Ramos (cell line): ENCODE measurements around the gene GPATCH2.
"Not testable (repeated sequence)": the region's sequence is repeated elsewhere in the genome, so short reads cannot be mapped to it uniquely, and the experiment has no call there.

Experiments used
- in situ Hi-C: fragments of 300-500 bp; cut with MboI; formaldehyde crosslinking; loops from one replicate; pipeline ENCODE4 v1.14.3; 2022; ENCODE audit warnings: low sequenced_read_pairs; ENCODE audit not compliant: unreplicated experiment

GPATCH2 gene

DNA sequence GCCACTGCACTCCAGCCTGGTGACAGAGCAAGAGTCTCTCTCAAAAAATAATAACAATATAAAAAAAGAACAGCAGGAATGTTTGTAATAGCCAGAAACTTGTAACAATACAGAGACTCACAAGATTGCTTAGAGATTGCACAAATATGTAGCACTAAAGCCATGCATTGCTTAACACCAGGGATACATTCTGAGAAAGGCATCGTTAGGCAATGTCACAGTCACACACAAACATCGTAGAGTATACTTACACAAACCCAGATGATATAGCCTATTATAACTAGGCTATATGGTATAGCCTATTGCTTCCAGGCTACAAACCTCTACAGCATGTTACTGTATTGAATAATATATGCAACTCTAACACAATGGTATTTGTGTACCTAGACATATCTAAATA, 45.3 kb downstream of the GPATCH2 start:
- in situ Hi-C loops, result no loop called here

DNA sequence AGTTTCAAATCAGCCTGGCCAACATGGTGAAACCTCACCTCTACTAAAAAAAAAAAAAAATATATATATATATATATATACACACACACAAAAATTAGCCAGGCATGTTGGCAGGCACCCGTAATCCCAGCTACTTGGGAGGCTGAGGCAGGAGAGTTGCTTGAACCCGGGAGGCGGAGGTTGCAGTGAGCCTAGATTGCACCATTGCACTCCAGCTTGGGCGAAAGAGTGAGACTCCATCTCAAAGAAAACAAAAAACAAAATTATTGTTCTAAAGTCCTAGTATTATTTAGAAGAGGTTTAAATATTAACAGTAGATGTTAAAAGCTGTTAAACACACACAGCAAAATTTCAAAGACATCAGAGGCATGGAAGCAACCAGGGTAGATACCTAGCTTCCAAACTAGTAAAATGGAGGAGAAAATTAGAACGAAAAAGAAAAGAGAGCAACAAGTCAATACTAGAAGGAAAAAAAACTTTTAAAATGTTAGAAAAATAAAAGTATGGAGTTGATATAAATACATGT, 46.5 kb downstream of the GPATCH2 start:
- in situ Hi-C loops, result not testable (repeated sequence)

DNA sequence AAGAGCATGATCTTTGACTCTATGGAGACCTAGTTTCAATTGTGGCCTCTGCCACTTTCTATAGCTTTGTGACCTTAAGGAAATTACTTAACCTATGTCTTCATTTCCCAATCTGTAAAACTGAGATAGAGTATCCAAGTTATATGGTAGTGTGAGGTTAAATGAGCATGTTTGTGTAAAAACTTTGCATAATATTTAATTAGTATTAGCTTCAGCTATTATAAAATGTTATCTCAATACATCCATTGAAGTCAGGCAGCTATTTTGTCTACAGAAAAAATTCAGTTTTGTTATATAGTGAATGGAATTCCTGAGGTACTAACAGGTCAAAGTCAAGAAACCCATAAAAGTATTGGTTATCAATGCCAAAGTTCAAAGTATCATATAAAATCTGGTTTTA, 53.6 kb downstream of the GPATCH2 start:
- in situ Hi-C loops, result no loop called here

DNA sequence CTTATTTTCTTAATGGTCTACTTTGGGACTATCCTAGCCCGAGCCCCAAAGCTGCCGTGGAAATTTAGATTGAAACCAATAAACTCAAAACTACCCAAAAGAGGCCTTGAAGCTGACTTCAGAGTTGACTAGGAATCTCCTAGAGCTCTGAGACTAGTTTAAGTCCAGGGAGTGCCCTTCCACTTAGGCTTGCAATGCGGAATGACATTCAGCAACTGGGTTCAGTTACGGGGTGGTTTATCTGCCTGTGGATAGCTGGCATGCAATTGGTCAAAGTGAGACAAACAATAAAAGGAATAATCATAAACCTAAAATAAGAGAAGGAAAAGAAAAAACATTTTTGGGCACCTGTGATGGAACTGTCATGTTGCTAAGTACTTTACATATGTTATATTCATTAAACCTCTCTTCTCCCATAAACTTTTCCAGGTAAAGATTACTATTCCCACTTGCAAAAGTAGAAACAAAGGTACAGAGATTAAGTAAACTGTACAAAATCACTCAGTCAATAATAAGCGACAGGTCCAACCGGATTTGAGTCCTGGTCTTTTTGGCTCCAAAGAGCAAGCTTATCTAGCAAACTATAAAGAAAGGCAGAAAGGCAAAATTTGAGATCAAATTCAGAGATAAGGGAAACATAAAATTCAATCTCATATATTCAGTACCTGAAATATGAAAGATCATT, 56.5 kb downstream of the GPATCH2 start:
- in situ Hi-C loops, result no loop called here

DNA sequence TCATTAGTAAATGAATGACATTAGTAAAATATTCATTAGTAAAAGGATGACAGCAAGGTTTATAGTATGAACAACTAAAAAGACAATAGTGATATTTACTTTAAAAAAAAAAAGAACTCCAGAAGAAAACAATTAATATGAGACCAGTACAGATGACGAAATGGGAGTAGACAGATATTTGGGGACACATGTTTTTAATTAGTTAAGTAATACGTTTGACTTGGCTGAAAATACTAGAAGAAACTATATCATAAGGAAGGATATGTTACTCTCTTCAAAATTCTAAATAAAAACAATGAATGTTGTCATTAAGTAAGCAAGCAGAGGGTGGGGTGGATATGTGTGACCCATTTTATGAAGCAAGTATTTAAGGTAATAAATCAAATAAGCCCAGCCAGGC, 61.9 kb downstream of the GPATCH2 start:
- in situ Hi-C loops, result no loop called here

DNA sequence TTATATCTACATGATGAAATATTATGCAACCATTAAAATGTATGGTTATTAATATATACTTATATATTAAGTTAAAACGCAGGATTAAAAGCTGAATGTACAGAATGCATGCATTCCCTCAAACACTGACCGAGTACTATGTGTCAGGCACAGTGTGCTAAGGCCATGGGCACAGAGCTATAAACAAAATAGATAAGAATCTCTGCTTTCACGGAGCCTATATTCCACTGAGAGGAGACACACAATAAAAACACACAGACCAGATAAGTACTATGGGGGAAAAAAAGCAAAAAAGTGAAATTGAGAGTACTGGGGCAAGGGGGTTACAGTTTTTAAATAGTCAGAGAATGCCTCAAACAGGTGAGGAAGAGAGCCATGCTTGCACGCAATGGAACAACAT, 62.7 kb downstream of the GPATCH2 start:
- in situ Hi-C loops, result no loop called here

DNA sequence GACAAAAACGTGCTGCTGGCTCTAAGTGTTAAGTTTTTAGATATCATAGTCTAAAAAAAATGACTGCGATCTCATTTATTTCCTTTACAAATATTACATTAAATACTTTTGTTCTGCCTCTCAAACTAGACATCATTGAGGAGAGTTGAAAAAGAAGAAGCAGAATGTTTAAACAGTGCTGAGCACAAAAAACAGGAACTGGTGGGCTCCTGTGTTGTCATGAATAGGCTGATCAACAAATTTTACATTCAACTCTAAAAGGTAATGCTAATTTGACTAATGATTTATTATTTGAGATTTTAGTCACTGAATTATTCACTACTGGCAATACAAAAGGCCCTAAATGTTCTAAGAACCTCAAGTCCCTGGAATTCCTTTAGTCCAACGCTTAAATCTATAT, 66.1 kb downstream of the GPATCH2 start:
- in situ Hi-C loops, result no loop called here

DNA sequence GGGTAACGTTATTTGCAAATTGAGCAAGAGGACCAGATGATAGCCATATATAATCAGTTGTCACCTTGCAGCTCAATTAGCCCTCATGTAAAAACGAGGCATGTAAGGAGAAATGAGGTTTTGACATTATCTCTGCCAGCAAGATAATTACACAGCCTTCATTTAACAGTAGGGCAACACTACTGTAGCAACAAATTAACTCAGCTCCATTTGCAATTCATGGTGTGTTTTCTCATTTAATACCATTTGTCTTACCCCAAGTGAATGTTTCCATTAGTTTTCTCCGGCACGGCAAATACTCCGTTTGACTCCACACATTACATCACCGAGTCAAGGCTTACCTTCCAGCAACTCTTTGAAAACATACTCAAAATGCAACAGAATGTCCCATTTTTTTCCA, 66.7 kb downstream of the GPATCH2 start:
- in situ Hi-C loops, result no loop called here

DNA sequence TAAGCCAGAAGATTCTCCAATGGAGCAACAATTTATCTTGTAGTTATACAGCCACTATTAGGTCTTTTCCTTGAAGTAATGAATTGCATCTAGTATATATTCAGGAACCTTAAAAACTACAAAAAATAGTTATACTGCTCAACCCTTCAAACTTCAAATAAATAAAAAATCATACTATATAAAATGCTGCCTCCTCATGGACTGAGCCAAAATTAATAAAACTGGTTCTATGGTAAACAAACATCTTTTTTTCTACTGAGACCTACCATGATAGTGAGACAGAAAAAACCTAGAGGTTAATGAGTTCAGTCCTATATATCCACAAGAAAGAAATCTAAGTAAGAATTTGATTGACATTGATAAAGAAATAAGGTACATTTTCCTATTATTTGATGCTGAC, 67.7 kb downstream of the GPATCH2 start:
- in situ Hi-C loops, result no loop called here

DNA sequence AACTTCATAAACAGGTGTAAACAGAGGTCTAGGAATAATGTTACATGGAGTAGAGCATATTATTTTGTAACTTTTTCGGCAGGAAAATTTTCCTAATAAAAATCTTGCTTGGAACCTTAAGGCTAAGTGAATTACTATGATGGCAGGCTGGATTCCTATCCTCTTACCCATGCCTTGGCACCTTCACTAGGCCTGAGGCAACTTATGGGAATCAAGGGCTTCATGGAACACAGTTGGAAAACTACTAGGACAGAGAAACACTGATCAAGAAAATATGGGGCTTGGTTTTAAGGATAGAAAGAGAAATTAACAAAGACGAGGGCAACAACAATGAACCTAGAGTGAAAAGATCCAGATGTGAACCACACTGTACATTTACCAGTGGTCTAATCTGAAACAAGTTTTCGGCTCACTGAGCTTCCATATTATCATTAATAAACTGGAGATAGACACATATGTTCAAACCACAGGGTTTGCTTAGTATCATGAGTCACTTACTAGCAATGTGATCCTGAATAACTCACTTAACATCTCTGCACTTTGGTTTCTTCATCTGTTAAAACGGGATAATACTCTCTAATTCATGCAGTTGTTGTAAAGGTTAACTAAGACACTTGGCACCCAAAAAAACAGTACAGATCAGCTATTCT, 68.5 kb downstream of the GPATCH2 start:
- in situ Hi-C loops, result no loop called here

DNA sequence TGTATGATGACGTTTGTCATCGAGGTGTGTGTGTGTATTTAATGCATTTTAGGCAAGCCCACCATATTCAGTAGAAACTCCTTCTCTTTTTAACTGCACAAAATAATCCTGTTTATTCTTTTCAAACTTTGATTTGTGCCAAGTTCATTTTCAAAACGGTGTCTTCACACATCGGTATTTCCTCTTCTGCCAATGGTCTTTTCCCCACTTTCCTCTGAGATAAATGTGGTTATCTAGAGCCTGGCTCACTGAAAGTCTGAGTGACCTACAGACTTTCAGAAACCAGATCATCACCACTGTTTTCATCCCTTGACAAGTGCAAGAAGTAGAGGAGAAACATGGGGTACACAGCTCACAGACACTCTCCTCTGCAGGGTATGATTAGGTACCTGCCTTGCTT, 69.4 kb downstream of the GPATCH2 start:
- in situ Hi-C loops, result no loop called here

DNA sequence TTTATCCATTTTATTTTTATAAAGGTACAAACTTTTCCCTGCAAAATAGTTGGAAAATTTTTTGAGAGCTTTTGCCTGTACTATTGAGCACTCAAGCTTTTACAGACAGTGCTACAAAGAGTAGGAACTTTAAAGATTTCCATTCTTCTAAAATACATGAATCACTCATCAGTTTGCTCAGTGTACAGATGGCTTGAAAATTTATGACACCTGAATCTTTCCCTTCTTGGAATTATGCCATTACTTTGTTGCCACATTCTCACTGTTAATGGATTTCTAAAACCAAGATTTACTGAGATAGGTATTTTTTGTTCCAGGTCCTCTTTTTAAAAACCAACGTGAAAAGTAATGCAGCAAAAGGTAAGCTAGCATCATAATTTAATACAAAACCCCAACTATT, 76.0 kb downstream of the GPATCH2 start:
- in situ Hi-C loops, result no loop called here

DNA sequence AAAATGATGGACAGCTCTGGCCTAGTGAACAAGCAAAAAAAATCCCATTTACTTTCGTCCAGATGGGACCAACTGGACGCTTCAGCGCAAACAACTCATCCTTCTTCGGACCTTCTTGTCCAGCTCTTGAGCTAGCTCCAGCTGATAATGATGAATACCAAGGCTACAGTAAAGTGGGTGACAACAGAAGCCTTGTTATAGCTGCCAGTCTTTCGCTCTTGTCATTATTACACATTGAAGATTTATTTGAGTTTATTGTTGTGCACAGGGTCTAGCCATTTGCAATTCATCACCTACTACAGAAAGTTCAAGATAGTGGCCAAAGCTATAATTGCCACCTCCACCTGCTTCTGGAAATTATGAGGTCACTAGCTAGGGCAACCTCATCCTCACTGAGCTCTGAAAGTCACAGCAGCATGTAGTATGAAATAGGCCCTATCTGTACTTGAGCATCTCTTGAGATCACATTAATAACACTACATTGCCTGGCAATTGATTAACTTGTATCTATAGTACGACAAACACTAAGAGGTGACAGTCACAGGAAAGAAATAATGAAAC, 76.9 kb downstream of the GPATCH2 start:
- in situ Hi-C loops, result no loop called here

DNA sequence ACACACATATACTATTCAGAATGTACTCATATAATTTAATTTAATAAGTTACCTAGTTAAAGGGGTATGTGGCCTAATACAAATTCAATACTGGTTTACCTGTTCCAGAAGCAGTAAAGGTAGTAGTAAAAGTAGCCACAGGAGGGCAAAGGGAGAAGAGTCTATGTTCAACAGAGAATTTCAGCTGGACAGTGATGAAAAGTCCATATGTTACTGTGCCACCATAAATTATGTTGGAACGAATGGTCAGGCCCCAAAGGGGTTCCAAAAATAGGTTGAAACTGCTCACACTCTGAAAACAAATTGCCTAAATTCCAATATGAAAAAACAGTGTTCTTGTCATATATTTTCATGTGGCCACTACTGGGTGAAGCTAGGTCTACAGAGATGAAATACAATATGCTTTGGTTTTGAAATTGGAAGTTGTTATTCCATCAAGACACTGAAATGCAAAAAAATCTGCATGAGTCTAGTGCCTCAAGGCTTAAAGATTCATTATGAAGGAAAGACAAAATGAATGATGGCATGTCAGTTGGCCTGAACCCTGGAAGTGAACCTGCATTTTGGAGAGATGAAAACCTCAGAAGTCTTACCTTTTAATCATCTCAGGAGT, 78.4 kb downstream of the GPATCH2 start:
- in situ Hi-C loops, result no loop called here

DNA sequence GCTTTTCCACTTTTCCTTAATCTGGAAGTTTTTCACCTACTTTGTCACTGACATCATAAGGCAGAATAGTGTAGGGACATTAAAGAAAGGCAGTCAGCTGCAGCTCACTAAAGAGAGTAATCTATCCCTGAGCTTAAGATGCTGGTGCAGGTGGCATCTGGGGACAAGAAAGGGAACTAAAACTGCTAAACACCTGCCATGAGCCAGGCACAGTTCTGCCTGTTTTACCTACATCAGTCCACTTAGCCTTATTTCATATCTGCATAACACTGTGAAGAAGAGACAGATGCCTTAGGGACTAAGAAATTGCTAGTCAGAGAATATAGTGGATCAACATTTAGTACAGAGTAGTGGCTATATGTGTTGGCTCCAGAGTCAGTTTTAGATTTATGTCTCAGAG, 88.1 kb downstream of the GPATCH2 start:
- in situ Hi-C loops, result no loop called here

DNA sequence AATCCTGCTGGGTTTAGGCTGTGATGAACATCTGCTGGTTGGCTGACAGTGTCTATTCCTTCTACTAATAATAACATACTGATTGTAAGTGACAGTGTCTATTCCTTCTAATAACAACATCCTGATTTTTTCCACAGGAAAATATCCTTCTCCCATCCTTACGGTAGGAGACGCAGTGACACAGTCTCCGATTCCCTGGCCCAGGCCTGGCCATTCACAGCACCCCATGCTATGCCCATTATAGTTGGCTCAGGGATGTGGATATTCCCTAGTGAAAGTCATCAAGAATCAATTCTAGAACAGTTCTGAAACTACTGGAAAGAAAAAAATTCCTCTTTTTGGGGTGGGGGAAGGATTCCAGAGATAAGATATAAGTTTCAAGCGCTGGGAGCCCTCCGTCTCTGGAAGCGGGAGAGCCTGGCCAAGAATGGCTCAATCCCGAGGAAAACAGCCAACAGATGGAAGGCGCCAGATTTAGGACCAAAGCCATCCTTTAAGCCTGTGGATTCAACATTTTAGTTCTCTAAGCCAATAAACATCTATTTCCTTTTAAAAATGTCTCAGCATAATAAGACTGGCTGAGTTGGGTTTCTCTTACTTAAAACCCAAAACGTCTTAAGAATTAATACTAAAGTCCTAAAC, 88.6 kb downstream of the GPATCH2 start:
- in situ Hi-C loops, result no loop called here

DNA sequence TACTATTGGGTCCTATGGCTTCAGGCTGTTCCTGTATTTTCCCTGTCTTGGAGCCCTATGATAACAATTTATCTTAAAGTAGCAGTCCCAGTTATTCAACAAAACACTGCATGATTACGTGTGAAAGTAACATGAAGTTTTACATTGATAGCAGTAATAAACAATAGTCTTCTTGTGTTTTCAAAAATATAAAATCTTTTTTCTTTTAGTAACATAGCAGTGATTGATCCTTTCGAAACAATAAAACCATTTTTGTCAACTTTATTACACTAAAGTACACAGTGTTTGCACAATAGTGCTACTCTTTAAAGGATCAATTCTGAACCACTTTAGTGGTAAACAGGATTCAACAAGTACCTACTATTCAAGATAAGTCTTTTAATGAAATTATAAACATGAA, 90.6 kb downstream of the GPATCH2 start:
- in situ Hi-C loops, result no loop called here

DNA sequence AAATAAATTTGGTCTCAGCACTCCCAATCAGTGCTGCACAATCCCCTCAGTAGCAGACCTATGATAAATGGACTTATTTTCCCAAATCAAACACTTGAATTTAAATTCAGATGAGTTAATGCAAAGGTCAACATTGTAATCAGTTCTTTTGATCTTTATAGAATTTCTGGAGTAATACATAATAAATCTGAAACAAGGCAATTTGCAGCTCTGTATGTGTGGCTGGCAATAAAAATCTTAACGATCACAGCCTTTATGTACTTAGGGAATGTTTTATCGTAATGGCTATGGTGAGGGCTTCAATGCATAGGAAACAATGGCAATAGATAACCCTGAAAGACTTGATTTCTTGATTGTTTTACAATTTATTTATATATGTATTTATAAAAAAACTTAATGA, 91.4 kb downstream of the GPATCH2 start:
- in situ Hi-C loops, result no loop called here

DNA sequence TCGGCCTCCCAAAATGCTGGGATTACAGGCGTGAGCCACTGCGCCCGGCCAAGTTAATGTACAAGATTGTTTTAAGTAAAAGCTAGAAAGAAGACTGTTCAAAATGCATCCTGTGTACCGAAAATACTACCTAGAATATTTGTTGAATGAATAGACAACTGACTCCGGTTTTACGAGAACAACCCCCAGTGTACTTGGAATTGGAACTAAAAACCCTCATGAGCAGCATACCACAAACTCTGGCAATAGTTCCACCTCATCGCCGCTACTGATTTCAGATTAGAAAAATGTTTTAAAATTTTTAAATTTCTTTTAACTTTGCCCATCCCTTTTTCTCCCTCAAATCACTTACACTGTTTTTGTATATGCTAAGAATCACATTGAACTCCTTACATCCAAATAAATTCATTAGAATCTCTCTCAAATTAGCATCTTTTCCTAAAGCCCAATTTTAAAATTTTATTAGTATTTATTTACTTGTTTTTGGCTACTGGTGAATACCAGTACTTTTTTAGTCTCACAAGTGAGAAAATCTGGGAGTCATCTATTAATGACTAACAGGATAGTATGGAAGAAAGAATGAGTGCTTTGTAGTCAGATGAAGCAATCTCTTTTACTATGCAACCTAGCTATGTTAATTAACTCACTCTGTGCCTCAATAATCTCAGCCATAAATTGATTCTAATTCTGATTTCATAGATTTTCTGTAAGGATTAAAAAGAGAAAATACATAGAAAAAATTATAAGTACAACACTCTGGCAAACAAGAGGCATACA, 95.1 kb downstream of the GPATCH2 start:
- in situ Hi-C loops, result no loop called here

DNA sequence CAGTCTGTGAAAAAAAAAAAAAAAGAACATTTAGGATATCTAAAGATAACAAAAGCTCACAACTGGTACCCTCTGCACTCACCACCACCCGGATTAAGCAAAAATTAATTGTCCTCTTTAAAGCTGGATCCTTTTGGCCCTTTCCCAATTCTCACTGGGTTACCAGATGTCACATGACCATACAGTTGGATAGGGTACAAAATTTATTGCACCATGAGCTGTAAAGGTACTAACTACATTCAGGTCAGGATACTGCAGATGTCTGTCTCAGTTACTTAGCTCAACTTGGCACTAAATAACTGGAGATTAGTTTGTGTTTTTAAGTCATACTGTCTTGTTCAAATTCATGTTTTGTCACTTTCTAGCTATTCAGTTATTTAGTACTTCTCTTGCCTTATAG, 96.3 kb downstream of the GPATCH2 start:
- in situ Hi-C loops, result no loop called here
